DOHH2 (cell line): ENCODE measurements around the gene TNPO2.

Experiments used
- H3F3A ChIP-seq: fragments of 200-600 bp; sonication (generic), shearing (Covaris generic); 2 replicates; pipeline ENCODE4 v1.6.0; 2016; ENCODE audit warnings: antibody characterized with exemption, mild to moderate bottlenecking; ENCODE audit not compliant: control insufficient read depth, insufficient read depth
- H3K27ac ChIP-seq: fragments of 200-600 bp; sonication (generic); 2 replicates; pipeline ENCODE4 v1.5.1; 2014; ENCODE audit warnings: low read depth, mild to moderate bottlenecking, low read length, moderate library complexity
- H3K27me3 ChIP-seq: fragments of 200-600 bp; sonication (generic); 2 replicates; pipeline ENCODE4 v1.6.1; 2014; ENCODE audit warnings: mild to moderate bottlenecking, low read length, mixed read lengths; ENCODE audit not compliant: control insufficient read depth
- H3K36me3 ChIP-seq: fragments of 200-600 bp; sonication (generic); 2 replicates; pipeline ENCODE4 v1.6.1; 2014; ENCODE audit warnings: mild to moderate bottlenecking, low read length, moderate library complexity, mixed read lengths; ENCODE audit not compliant: control insufficient read depth
- H3K4me1 ChIP-seq: fragments of 200-600 bp; sonication (generic); 2 replicates; pipeline ENCODE4 v1.6.1; 2014; ENCODE audit warnings: mild to moderate bottlenecking, low read length, mixed read lengths; ENCODE audit not compliant: control insufficient read depth
- H3K4me2 ChIP-seq: fragments of 200-600 bp; sonication (generic); 2 replicates; pipeline ENCODE4 v1.6.0; 2014; ENCODE audit warnings: mild to moderate bottlenecking, low read length, moderate library complexity
- H3K4me3 ChIP-seq: fragments of 200-600 bp; sonication (generic); 2 replicates; pipeline ENCODE4 v1.5.1; 2014; ENCODE audit warnings: mild to moderate bottlenecking, low read length, mixed read lengths
- H3K79me2 ChIP-seq: fragments of 200-600 bp; sonication (generic); 2 replicates; pipeline ENCODE4 v1.6.1; 2014; ENCODE audit warnings: mild to moderate bottlenecking, low read length, mixed read lengths; ENCODE audit not compliant: control insufficient read depth
- H3K9me2 ChIP-seq: fragments of 200-600 bp; sonication (generic); replicated peaks from 2 replicates; pipeline ENCODE4 v1.6.1; 2014; ENCODE audit warnings: mild to moderate bottlenecking, low read length, mixed read lengths; ENCODE audit not compliant: control insufficient read depth
- H3K9me3 ChIP-seq: fragments of 200-600 bp; sonication (generic); 2 replicates; pipeline ENCODE4 v1.6.1; 2014; ENCODE audit warnings: antibody characterized with exemption, low read length, mixed read lengths; ENCODE audit not compliant: control insufficient read depth, insufficient read depth
- H4K20me1 ChIP-seq: fragments of 200-600 bp; sonication (generic); 2 replicates; pipeline ENCODE4 v1.6.0; 2014; ENCODE audit warnings: low read depth, mild to moderate bottlenecking, antibody characterized with exemption, low read length, moderate library complexity; ENCODE audit not compliant: control insufficient read depth, insufficient read depth
- EZH2phosphoT487 ChIP-seq: fragments of 200-600 bp; sonication (generic); IDR thresholded peaks from 2 replicates; pipeline ENCODE4 v1.6.1; 2017; ENCODE audit warnings: borderline replicate concordance, mild to moderate bottlenecking, antibody characterized with exemption, low read length, moderate library complexity, mixed read lengths
- TF ChIP-seq, protein P1 (sequence below): fragments of 200-600 bp; sonication (generic); IDR thresholded peaks from one replicate; pipeline ENCODE4 v1.5.1; 2014; ENCODE audit warnings: antibody characterized with exemption, mild to moderate bottlenecking, low read depth, low read length; ENCODE audit not compliant: poor library complexity, severe bottlenecking

TNPO2 gene

DNA sequence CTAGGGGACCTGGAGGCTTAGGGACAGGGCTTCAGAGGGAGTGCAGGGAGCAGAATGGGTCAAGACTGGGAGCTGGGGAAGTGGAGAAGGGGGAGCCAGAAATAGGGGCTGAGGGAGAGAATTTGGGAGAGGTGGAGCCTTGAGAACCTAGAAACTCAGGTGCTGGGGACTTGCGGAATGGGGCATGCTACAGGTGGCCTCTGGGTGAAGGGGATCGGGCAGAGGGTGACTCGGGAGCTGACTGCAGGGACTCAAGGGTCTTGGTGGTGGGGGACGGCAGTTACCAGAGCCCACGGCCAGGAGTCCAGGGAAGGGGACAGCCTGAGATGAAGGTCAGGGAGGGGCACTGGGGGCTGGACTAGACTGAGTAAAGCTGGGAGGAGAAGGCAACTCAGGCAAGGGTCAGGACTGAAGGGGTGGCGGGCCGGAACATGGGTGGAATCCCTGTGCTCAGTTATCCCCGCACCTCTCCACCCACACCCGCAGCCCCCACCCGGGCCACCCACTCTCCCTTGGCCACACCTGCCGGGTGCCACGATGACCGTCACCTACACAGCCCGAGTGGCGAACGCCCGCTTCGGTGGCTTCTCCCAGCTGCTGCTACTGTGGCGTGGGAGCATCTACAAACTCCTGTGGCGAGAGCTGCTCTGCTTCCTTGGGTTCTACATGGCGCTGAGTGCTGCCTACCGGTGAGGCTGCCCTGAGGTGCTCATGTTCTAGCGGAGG lies 28.5 kb upstream of the TNPO2 start:
- Histone ChIP-seq H3K79me2 (no peaks in the 10 kb centered on the region), H3K4me3 (no peak overlapping the region), H3K36me3 (peaks cover 10% of the 10 kb centered on the region), H3K4me1 (peaks cover 10% of the 10 kb centered on the region), H3F3A (no peaks in the 10 kb centered on the region), H3K9me2 (no peaks in the 10 kb centered on the region), H3K9me3 (no peaks in the 10 kb centered on the region), H4K20me1 (no peaks in the 10 kb centered on the region), H3K27ac (no peak overlapping the region), H3K4me2 (no peak overlapping the region), H3K27me3 (peaks cover 26% of the 10 kb centered on the region)
- no peak for TF ChIP-seq EZH2phosphoT487
- TF ChIP-seq, protein P1, sequence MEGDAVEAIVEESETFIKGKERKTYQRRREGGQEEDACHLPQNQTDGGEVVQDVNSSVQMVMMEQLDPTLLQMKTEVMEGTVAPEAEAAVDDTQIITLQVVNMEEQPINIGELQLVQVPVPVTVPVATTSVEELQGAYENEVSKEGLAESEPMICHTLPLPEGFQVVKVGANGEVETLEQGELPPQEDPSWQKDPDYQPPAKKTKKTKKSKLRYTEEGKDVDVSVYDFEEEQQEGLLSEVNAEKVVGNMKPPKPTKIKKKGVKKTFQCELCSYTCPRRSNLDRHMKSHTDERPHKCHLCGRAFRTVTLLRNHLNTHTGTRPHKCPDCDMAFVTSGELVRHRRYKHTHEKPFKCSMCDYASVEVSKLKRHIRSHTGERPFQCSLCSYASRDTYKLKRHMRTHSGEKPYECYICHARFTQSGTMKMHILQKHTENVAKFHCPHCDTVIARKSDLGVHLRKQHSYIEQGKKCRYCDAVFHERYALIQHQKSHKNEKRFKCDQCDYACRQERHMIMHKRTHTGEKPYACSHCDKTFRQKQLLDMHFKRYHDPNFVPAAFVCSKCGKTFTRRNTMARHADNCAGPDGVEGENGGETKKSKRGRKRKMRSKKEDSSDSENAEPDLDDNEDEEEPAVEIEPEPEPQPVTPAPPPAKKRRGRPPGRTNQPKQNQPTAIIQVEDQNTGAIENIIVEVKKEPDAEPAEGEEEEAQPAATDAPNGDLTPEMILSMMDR, result no peak

DNA sequence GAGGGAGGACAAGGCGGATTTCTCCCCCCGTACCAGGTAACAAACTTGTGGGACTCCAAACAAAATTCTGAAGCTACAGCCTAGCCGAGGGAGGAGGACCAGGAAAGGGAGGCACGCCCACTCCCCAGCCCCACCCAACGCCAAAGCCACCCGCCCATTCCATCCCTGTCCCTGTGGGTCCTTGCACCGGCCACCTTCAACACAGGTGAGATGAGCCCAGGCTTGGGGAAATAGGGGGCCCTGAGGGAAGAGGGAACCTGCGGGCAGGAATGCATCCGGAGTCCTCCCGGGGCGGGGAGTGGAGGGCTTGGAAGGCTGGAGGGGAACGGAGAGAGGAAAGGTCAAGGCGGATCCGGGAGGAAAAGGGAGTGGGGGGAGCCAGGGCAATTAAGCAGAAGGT lies 27.9 kb upstream of the TNPO2 start, which contains the start of gene BEST2:
Gene BEST2 (plus strand): TSS at position 157 of the 400 bp plus-strand sequence. CDS start 802 bp downstream, outside the sequence.
- Histone ChIP-seq H3K4me1 (peaks cover 10% of the 10 kb centered on the region), H3K27ac (no peak within 1 kb of the TSS), H3F3A (no peaks in the 10 kb centered on the region), H3K4me2 (no peak within 1 kb of the TSS), H3K4me3 (no peak within 1 kb of the TSS), H3K9me3 (no peaks in the 10 kb centered on the region), H3K79me2 (no peaks in the 10 kb centered on the region), H3K36me3 (peaks cover 14% of the 10 kb centered on the region), H3K9me2 (no peaks in the 10 kb centered on the region), H3K27me3 (peaks cover 26% of the 10 kb centered on the region), H4K20me1 (no peaks in the 10 kb centered on the region)
- no peak for TF ChIP-seq EZH2phosphoT487
- TF ChIP-seq, protein P1, result no peak

GRCh38 chr19:12750851-12751250 lies 27.1 kb upstream of the TNPO2 start:
- Histone ChIP-seq H3K4me1 (peaks cover 10% of the 10 kb centered on the region), H3K9me3 (no peaks in the 10 kb centered on the region), H4K20me1 (no peaks in the 10 kb centered on the region), H3K4me3 (no peak overlapping the region), H3K27me3 (peaks cover 26% of the 10 kb centered on the region), H3K4me2 (no peak overlapping the region), H3K27ac (no peak overlapping the region), H3K79me2 (no peaks in the 10 kb centered on the region), H3K36me3 (peaks cover 21% of the 10 kb centered on the region), H3K9me2 (no peaks in the 10 kb centered on the region), H3F3A (no peaks in the 10 kb centered on the region)
- TF ChIP-seq, protein P1, result no peak
- no peak for TF ChIP-seq EZH2phosphoT487
